Ramos (cell line): ENCODE data around the gene MED14.
"Not testable (repeated sequence)": the region's sequence is repeated elsewhere in the genome, so short reads cannot be mapped to it uniquely, and the experiment has no call there.

Experiments
- in situ Hi-C: fragments of 300-500 bp; cut with MboI; formaldehyde crosslinking; loops from one replicate; pipeline ENCODE4 v1.14.3; 2022; ENCODE audit warnings: low sequenced_read_pairs; ENCODE audit not compliant: unreplicated experiment

MED14 gene

DNA sequence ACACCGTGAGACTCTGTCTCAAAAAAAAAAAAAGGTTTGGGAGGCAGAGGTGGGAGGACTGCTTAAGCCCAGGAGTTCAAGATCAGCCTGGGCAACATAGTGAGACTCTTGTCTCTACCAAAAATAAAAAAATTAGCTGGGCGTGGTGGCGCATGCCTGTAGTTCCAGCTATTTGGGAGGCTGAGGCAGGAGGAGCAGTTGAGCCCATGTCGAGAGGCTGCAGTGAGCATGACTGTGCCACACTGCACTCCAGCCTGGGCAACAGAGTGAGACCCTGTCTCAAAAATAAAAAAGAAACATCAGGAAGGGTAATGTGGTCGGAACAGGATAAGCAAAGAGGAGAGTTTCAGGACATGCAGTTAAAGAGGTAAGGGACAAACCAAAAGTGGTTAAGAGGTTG, 2.8 kb downstream of the MED14 start:
- in situ Hi-C loops, result not testable (repeated sequence)

DNA sequence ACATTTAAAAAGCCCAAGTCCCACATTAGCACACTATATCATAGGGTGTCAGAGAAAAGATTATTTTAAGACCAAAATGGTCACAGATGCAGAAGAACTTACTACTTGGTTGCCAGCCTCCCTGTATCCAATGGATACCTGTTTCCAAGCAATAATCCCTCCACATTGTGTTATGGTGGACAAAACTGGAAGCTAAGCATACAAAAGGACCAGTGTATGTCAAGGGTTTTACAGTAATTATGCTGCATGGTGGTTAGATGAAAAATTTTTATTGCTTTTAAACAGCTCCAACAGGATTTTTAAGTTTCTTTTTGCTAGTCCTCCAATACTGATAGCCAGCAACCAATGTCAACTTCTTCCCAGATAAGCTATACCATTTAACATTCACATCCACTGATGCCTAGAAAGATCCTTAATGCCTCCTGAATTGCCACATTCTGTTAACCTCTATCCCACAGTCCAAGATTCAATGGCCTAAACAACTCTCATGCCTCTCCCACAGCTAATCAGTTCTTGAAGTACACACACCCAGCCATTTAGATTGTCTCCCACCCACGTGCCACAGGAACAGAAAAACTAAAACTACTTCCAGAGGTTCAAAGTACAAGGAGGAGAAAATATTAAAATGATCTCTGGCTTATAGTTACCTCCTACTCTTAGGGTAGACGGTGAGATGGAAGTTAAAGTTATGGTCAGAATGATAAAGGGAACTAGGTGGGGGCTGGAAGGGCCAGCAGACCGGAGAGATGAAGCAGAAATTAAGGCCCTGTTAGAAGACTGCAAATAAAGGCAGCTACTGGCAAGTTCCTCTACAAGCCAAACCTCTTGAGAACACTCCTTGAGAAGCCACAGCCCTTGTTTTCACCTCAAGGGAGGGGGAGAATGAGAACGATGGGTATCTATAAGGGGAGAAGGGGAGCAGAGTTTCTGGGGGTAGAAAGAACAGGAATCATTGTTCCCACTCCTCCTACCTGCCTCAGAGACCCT, 5.5 kb downstream of the MED14 start:
- in situ Hi-C loops, result no loop called here

DNA sequence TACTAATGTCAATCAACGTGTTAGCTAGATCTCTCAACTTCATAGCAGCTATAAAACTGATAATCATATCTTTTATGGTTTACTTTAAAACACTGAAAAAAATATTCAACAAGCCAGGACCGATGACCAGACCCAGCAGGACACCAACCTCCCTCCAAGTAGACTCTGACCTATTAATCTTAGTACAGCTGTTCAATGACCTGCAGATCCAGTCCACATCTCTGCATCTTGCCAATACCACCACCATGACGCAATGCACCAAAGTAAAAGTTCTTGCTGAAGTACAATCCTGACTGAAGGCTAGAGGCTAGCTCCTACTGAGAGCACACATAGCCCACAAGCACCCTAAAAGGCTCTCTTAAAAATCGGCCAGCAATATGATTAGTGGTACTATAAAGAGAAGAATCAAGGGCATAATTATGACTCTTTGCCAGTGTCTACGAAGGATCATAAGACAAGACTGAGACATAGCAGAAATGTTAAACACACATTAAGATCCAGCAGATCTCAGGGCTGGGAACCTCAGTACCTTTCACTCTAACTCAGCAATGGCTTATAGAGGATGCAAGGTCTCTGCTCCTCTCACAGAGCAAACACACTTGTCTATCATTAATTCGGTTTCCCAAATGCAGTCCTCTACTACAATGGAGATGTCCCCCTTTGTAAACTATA, 7.6 kb downstream of the MED14 start:
- in situ Hi-C loops, result no loop called here

DNA sequence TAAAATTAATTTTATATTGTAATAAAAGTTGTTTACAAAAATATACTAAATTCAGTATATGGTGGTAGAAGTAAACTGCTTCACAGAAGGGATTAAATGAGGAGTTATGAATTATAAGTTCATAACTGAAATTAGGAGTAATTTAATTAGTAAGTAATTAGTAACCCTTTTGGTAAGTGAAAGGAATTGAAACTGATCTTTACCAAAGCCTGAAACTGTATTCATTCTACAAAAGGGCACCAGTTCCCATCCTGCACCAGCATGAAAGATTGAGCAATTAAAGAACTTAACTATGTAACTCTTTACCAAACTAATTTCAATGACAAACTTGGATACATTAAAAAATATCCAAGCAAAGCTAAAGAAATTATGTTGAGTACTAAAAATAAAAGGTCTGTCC, 8.2 kb downstream of the MED14 start:
- in situ Hi-C loops, result no loop called here

DNA sequence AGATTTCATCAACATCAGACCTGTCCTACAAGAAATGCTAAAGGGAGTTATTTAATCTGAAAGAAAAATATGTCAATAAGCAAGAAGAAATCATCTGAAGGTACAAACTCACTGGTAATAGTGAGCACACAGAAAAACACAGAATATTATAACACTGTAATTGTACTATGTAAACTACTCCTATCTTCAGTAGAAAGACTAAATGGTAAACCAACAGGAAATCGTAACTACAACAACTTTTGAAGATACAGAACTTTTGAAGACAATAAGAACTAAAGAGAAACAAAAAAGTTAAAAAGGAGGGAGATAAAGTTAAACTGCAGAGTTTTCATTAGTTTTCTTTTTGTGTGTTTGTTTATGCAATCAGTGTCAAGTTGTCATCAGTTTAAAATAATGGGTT, 12.4 kb downstream of the MED14 start:
- in situ Hi-C loops, result no loop called here

DNA sequence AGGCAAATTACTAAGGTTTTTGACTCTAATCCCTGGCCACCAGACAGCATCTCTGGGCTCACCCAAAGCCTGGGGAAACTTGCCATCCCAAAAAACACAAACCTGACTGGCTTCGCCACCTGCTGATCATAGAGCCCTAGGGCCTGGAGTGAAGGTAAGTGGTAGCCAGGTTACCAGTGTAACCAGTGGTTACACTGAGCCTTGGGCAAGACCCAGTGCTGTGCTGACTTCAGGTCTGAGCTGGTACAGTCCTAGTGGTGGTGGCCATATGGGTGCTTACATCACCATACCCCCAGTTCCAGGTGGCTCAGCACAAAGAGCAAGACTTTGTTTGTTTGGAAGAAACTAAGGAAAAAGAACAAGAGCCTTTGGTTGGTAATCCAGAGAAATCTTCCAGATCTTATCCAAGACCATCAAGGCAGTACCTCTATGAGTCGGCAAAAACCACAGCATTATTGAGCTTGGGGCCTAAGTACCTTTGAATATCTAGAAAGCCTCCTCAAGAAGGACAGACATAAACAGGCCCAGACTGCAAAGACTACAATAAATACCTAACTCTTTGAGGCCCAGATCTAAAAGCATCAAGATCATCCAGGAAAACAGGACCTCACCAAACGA, 13.7 kb downstream of the MED14 start:
- in situ Hi-C loops, result no loop called here

DNA sequence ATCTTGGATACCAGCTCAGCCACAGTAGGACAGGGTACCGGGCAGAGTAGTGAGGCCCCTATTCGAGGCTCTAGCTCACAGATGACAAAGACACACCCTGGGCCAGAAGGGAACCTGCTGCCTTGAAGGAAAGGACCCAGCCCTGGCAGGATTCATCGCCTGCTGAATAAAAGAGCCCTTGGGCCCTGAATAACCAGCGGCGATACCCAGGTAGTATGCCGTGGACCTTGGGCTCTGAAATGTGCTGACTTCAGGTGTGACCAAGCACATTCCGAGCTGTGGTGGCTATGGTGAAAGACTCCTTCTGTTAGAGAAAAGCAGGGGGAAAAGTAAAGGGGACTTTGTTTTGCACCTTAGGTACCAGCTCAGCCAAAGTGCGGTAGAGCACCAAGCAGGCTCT, 14.6 kb downstream of the MED14 start:
- in situ Hi-C loops, result no loop called here

DNA sequence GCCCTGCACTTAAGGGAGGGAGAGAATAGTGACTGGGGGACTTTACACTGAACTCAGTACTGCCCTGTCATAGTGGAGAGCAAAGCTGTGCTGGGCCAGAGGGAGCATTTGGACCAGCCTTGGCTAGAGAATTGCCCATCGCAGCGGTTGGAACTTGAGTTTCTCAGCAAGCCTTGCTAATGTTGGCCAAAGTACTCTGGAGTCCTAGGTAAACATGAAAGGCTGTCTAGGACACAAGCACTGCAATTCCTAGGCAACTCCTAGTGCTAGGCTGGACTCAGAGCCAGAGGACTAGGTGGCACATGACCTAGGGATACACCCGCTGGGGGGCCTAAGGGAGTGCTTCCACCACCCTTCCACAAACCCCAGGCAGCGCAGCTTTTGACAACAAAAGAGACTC, 15.0 kb downstream of the MED14 start:
- in situ Hi-C loops, result no loop called here

DNA sequence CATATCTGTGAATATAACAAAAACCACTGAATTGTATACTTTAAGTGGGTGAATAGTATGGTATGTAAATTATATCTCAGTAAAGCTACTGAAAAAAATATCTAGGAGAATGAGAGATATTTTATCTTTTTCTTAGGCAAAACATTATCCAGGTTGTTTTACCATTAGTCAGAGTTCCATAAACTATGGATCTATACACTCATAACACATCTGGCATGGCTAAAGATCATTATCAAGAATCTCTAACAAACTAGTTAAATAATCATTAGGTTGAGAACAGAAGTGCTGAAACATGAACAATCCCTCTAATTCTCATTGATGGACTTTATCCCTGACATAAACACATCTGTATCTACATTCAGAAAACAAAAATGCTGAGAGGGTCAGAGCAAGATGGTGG, 15.6 kb downstream of the MED14 start:
- in situ Hi-C loops, result no loop called here

DNA sequence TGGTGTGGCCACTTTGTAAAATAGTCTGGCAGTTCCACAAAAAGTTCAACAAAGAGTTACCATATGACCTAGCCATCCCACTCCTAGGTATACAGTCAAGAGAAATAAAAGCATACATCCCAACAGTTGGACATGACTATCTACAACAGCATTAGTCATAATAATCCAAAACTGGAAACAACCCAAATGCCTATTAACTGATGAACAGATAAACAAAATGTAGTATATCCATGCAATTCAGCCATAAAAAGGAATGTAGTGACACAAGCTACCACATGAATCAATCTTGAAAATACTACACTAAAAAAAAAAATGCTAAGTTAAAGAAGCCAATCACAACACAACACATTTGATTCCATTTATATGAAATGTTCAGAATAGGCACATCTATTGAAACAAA, 16.1 kb downstream of the MED14 start:
- in situ Hi-C loops, result no loop called here

DNA sequence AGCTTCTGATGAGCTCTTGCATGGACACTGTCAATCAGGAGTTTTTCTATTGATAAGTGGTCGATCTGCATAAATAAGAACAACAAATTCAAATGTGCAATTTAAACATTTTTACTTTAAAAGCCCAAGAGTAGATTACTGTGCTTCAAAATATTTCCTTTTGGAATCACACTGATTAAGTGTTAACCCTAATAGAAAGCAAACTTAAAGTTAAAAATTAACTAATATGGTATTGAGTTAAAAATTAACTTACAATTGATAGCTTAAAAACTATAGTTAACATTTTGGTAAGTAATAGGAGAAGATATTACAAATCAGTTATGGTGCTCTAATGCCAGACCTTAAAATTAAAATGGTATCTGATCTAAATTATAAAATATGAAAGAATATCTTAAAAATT, 25.9 kb downstream of the MED14 start:
- in situ Hi-C loops, result no loop called here

DNA sequence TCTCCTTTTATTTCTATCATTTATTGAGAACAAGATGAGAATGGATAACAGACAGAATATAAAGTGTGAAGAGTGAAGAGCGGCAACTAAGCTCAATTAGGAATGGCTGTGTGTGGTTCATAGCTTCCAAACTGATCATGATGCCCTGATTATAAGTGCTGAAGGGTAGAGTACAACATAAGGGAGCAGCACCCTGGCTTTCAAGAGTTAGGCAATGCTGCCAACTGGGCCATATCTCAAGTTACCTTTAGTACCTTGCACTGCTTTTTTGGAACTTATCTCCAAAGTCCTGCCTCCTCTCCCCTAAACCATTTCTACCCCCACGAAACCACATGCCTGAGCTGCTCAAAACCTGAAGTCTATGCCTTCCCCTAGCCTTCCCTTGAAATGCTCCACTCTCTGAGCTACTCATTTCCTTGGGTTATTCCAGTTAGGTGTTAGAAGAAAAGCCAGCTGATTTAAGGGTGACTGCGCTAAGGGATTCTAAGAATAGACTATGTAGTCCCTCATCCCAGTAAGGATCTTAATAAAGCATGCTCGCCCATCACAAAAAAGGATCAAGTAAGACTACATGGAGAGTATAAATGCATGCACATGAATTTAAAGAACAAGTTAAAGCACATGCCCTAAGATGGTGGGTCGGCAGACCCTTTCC, 29.6 kb downstream of the MED14 start:
- in situ Hi-C loops, result no loop called here

DNA sequence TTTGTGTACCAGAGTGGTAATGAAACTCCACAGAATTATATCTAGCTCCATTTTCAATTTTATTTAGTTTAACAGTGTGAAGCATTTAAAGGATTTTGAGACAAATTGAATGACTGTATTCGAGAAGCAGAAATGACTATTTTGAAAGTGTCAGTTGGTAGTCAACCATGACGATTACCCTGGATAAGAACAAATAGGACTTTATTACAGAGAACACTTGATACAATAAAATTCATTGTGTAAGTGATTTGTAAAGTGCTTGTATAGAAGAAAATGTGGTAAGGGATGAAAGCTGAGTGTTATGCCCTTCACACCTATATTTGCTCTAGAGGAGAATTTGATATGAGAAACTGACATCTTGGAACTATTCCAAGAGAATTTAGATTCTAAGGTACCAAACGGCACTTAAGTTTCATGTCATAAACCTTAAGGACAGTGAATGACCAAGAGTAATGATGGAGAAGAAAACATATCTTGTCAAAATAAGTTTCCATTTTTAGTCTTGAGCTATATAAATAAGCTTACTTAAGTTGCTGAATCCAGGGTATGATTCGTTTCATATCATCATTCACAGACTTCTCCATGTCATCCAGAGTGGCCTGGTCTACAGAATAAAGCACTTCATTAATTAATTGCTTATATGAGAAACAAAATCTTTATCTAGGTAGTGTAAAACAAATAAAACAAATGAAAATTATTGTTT, 34.6 kb downstream of the MED14 start:
- in situ Hi-C loops, result no loop called here

DNA sequence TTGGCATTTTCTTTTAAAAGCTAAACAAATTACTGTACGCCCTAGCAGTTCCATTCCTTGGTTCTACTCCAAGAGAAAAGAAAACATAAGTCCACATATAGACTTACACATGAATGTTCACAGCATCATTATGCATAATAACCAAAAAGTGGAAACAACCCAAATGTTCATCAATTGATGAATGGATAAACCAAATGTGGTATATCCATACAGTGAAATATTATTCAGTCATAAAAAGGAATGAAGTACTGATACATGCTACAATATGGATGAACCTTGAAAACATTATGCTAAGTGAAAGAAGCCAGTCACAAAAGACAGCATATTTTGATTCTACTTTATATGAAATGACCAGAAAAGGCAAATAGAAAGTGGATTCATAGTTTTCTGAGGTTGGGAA, 36.5 kb downstream of the MED14 start:
- in situ Hi-C loops, result no loop called here

DNA sequence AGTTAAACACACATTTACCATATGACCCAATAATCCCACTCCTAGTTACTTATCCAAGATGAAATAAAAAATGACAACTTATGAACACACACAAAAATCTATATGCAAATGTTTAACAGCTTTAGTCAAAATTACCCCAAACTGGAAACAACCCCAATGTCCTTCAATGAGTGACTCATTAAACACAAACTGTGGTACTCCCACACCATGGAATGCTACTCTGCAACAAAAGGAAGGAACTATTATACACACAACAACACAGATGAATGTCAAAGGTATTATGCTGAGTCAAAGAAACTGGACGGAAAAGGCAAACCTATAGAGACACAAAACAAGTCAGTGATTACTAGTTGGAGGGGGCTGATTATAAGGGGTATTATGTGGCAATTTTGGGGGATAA, 40.5 kb downstream of the MED14 start:
- in situ Hi-C loops, result no loop called here

DNA sequence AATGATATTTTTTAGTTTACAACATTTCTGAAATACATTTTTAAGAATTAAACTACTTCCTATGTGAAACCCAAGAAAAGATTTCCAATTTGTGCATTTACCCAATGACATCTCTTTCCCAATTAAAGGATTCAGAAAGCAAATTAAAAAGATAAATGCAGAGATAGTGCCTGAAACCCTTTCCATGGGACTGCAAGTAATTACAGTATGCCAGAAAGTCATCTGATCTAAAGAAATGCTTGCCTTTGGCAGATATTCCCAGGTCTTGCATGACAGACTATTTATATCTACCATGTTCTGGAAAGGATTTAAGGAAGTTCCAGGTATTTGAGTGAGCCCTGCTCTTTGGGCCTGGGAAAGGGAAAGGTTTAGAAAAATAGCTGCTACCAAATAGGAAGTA, 46.4 kb downstream of the MED14 start:
- in situ Hi-C loops, result no loop called here

DNA sequence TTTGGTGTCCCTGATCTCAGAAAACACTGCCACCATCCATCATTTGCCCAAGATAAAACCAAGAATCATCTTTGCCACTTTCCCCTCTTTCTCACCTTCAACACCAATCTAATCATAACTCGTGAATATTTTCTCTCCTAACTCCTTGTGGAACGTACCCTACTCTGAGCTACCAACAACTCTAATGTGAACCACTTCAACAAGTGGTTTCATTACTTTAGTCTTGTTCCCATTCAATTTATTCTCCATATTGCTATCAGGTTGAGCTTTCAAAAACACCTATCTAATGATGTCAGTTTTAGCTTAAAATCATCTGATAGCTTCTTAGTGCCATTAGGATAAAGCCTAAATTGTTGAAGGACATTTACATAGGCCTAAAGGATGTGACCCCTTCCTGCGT, 48.2 kb downstream of the MED14 start:
- in situ Hi-C loops, result no loop called here

DNA sequence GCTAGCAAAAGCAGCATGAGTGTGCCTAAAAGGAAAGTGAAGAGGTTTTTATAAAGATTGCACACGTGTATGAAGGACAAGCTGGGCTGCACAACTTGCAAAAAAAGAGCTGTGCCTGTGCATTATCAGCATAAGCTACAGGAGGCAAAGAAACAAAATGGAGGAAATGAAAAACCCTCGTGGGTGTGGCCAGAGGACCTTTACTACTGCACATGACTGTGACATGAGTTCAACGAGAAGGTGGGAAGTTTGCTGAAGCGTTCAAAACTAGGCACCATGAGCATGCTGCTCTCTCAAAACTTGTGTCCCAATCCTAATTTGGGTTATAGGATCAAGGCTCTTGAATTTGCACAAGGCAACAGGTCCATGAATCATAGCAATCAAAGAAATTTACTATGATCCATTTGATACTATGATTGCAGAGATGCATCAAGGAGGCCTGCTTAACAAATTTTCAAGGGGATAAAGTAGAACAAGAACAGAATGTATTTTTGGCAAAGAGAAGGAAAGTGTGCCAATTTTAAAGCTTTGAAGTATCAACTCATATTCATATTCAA, 49.9 kb downstream of the MED14 start:
- in situ Hi-C loops, result no loop called here

DNA sequence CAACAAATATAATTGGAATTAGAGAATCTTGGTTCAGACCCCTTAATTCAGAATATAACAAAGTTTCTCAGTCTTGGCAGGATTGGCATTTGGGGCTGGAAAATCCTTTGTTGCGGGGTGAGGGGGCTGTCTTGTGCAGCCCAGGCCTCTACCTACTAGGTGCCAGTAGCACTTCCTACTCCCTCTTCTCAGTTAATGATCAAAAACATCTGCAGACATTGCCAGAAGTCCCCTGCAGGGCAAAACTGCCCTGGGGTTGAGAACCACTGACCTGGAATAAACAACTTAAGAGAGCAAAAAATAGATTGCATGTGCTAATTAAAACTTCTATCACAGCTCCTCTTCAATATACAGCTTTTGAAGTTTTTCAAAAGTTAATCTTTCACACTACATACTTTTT, 51.2 kb downstream of the MED14 start:
- in situ Hi-C loops, result no loop called here

DNA sequence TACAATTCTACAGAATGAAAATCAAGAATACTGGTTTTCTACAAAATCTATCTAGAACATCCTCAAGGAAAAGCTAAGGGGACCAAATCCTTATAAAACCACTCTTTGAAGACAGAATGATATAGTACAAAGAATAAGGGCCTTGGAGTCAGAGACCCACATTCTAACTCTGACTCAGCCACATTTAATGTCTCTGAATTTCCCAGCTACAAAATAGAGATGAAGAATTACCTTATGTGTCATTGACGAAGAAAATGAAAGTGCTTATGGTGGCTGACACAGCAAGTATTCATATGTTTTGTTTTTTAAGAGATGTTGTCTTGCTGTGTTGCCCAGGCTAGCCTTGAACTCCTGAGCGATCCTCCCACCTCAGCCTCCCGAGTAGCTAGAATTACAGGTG, 52.1 kb downstream of the MED14 start:
- in situ Hi-C loops, result no loop called here
